ENCODE data around the gene DCBLD2.
"Not testable (repeated sequence)": the region's sequence is repeated elsewhere in the genome, so short reads cannot be mapped to it uniquely, and the experiment has no call there.

Gene DCBLD2

DNA sequence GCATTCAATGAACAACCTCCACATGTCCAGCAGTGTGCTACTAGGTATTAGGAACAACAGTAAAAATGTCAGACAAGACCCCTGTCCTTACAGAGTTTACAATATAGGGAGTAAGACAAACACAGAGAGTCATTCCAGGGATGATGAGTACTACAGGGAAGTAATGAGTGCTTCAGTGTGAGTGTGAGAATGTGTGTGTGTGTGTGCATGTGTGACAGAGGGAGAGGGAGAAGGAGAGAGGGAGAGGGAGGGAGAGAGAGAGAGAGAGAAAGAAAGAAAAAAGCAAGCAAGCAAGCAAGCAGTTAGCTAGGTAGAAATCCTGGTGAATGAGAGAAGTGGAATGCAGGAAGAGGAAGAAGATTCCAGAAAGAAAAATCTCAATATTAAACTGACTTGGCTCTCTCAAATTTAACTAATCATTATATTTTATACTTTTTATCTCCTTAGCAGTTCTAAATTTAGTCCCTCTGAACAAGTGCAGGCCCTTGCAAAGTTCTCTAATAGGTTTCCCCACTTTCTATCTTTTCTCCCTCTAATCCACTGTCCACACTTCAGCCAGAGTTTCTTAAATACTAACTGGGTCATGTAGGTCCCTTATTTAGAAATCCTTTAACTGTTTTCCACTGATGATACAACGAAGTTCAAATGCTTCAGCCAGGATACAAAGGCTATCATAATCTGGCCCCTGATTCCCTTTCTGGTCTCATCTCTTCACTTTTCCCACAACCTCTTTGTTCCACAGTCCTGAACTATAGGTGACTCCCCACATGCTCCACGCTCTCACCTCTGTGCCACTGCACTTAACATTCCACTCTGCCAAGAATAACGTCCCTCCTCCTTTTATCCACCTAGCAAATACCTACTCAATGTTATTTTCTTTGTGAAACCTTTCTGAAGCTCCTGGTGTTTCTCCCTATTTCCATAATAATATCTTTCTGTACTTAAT, 10.3 kb downstream of the DCBLD2 start:
- DNase-seq: no peak

DNA sequence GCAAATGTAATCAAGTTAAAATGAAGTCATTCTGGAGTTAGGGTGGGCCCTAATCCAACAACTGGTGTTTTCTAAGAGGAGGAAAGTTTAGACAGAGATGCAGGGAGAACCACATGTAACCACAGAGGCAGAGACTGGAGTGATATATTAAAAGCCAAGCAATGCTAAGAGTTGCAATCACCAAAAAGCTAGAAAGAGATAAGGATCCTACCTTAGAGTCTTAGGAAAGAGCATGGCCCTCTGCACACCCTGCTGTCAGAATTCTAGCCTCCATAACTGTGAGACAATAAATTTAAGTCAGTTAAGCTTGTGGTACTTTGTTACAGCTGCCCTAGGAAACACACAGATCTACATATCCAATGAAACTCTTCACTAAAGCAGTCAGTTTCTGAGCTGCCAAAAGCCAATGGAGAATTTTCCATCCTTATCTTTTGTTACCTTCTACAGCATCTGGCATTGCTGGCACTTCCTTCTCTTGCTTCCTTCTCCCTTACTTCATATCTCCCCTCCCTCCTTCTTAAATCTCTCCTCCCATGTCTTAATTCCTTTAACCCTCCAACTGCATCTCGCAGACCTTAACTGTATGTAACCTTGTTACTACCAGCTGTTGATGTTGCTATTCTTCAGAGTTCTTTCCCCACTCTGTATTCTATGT, 11.2 kb downstream of the DCBLD2 start:
- no peak for DNase-seq

DNA sequence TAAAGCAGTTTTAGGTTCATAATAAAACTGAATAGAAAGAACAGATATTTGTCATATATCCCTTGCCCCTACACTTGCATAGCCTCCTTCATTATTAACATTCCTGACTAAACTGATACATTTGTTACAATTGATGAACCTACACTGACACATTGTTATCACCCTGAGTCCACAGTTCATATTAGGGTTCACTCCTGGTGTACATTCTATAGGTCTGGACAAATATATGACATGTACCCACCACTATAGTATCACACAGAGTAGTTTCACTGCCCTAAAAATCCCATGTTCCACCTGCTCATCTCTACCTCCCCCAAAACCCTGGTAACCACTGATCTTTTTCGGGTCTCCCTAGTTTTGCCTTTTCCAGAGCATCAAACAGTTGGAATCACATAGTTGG, 13.8 kb downstream of the DCBLD2 start:
- no peak for DNase-seq

DNA sequence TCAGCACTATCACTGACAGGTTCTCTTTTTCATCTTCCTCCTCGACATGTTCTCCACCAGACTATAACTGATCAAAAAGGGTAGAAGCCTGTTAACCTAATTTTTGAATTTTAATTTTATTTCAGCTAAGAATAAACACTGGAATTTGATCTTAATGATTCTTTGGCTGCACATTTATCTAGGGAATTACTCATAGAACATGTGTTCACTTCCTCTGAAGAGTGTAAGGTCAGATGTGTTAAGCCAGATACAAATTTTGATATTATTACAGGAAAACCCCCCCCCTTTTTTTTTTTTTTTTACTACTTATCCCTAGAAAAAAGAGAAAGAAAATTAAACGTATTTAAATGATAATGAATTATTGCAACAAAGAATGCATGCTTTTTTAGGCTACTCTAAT, 15.0 kb downstream of the DCBLD2 start:
- DNase-seq: no peak

DNA sequence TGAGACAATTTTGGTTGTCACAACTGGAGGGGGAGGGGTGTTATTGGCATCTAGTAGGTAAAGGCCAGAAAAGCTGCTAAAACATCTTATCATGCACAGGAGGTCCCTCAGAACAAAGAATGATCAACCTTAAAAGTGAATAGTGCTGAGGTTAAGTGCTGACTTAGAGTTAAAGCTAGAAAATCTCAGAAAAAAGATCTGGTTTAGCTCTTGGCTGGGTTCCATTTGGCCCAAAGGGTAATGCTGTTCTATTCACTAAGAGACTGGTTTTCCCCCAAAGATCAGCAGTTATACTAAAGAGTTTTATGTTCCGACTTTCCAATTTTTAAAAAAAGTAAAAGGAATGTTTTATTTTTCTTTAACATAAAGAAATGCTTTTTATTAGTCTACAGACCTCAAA, 15.6 kb downstream of the DCBLD2 start:
- no peak for DNase-seq

GRCh38 chr3:98884675-98885371, 16.7 kb downstream of the DCBLD2 start:
- DNase-seq: no peak

GRCh38 chr3:98882614-98883333, 18.7 kb downstream of the DCBLD2 start:
- DNase-seq: not testable (repeated sequence)

- no peak for DNase-seq
Observed at GRCh38 chr3:98877132-98877531, 24.4 kb downstream of the DCBLD2 start.

DNA sequence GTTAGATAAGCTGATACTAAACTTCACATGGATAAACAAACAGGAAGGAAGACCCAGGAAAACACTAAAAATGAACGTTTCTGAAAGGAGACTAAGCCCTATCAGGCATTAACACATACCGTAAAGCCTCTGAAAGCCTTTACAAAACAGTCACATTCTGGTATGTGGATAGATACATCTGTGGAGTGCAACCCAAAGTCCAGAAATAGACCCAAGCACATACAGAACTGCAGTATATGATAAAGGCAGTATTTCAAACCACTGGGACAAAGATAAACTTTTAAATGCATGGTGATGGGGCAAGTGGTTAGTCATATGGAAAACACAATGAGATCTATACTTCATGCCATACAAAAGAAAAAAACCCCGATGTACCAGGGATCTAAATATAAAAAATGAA, 26.0 kb downstream of the DCBLD2 start:
- no peak for DNase-seq

GRCh38 chr3:98874602-98875249, 26.8 kb downstream of the DCBLD2 start:
- no peak for DNase-seq

DNA sequence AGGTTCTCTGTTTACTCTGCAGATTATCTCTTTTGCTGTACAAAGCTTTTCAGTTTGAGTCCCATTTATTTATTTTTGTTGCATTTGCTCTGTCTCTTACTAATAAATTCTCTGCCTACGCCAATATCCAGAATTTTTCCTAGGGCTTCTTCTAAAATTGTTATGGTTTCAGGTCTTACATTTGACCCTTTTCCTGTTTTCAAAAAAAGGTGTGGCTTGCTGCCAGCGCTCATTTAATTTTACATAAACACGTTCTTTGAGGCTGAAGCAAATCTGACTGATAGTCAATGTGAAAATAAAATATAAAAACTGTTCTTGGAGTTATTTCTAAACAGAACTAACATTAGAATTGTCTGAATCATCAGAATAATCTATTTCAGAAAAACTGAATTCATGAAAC, 32.1 kb downstream of the DCBLD2 start:
- DNase-seq: no peak

GRCh38 chr3:98857971-98858370, 43.5 kb downstream of the DCBLD2 start:
- DNase-seq: not testable (repeated sequence)

DNA sequence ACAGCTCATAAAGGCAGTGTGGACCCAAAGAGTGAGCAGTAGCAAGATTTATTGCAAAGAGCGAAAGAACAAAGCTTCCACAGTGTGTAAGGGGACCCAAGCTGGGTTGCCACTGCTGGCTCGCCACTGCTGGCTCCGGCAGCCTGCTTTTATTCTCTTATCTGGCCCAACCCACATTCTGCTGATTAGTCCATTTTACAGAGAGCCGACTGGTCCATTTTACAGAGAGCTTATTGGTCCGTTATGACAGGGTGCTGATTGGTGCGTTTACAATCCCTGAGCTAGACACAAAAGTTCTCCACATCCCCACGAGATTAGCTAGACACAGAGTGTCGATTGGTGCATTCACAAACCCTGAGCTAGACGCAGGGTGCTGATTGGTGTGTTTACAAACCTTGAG, 44.2 kb downstream of the DCBLD2 start:
- not testable (repeated sequence) for DNase-seq

DNA sequence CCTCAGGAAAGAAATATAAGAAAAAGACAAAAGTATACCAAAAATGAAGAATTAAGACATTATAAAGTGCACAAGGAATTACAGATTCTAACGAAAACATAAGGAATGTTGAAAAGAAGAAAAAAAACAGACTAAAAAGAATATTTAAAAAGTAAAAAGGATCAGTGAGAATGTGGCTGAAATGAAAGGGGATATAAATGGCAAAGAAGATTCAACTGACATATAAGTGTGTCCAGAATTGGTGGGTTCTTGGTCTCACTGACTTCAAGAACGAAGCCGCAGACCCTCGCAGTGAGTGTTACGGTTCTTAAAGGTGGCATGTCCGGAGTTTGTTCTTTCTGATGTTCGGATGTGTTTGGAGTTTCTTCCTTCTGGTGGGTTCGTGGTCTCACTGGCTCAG, 44.8 kb downstream of the DCBLD2 start:
- DNase-seq: no peak

DNA sequence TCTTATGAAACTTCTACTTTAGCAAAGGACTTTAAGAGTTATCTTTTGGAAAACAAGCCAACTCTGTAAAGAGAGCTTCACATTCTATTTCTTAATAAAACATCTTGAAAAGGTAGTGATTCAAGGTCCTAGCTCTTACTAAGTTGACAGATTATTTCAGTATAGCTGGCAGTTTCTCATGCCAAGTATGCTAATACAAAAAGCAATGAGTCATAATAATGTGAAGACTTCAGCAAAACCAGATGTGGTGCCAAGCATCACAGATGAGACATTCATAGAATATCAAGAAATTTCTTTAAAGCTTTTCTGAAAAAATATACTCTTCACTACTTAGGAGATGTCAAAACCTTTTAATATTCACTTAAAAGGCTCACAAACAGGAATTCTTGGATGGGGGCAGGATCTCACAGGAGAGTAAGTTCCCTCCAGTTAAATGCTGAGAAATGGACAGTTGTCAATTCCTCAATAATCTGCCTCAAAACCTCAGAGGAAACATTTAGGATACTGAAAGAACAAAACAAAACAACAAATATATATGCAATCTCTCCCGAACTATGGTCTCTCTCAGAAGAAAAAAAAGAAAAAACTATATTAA, 45.6 kb downstream of the DCBLD2 start:
- DNase-seq: no peak

GRCh38 chr3:98848108-98848507, 53.4 kb downstream of the DCBLD2 start:
- DNase-seq: no peak

GRCh38 chr3:98846101-98846500, 55.4 kb downstream of the DCBLD2 start:
- DNase-seq: no peak

- no peak for DNase-seq
Observed at GRCh38 chr3:98843266-98843959, 58.1 kb downstream of the DCBLD2 start.

- no peak for DNase-seq
Observed at GRCh38 chr3:98839846-98840245, 61.6 kb downstream of the DCBLD2 start.

DNA sequence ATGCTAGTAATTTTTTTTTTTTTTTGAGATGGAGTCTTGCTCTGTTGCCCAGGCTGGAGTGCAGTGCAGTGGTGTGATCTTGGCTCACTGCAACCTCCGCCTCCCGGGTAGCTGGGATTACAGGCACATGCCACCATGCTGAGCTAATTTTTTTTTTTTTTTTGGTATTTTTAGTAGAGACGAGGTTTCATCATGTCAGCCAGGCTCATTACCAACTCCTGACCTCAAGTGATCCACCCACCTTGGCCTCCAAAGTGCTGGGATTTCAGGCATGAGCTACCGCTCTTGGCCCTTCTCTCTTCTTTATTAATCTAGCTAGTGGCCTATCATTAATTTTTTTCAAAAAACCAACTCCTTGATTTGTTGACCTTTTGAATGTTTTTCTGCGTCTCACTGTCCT, 70.4 kb downstream of the DCBLD2 start:
- not testable (repeated sequence) for DNase-seq

- DNase-seq: no peak
Observed at GRCh38 chr3:98829246-98829832, 72.2 kb downstream of the DCBLD2 start.

Data from bone marrow (tissue), 2 donors.